Right lobe of liver (tissue), 6 donors: ENCODE data around the gene ALAS2. TPM values are rescaled to one million over a fixed set of nuclear protein-coding genes. Genes with fewer than 3 reads are reported as not detected.

Experiments
- ATAC-seq, 4 donors: fragments of 200-7000 bp; cut with Tn5 transposase; one replicate each; pipeline ENCODE4 v1.9.1; 2020; ENCODE audit warnings: mild to moderate bottlenecking in 4 of 4, moderate library complexity in 4 of 4
- DNase-seq, 3 donors: peaks; one replicate each; pipeline ENCODE4 v3.0.0-alpha.2; 2020
- H3K27ac ChIP-seq, 3 donors: fragments of 200-600 bp; one replicate each; pipeline ENCODE4 v1.8.0; 2022
- H3K27me3 ChIP-seq, 2 donors: fragments of 200-600 bp; one replicate each; pipeline ENCODE4 v1.8.0; 2022
- H3K36me3 ChIP-seq, 4 donors: fragments of 200-600 bp; sonication (generic) in 1 of 4; one replicate each; pipeline versions ENCODE4 v1.5.1 to v1.8.0; 2017 to 2022; ENCODE audit warnings: control low read depth in 1 of 4
- H3K4me1 ChIP-seq, 4 donors: fragments of 200-600 bp; sonication (generic) in 1 of 4; one replicate each; pipeline versions ENCODE4 v1.5.1 to v1.8.0; 2017 to 2022; ENCODE audit warnings: control low read depth in 1 of 4
- H3K4me3 ChIP-seq, 3 donors: fragments of 200-600 bp; one replicate each; pipeline ENCODE4 v1.8.0; 2022
- H3K9me3 ChIP-seq, 4 donors: fragments of 200-600 bp; sonication (generic) in 1 of 4; one replicate each; pipeline versions ENCODE4 v1.5.1 to v1.8.0; 2017 to 2022; ENCODE audit warnings: control low read depth in 1 of 4
- POLR2A ChIP-seq: fragments of 450-650 bp; IDR thresholded peaks from one replicate; pipeline ENCODE4 v1.6.1; 2017; ENCODE audit warnings: antibody characterized with exemption, mild to moderate bottlenecking
- WGBS: methylation state at CpG from one replicate; pipeline ENCODE4 v1.1.6; 2018; ENCODE audit warnings: low coverage, low lambda C conversion rate; ENCODE audit not compliant: insufficient coverage; ENCODE audit errors: missing lambda C conversion rate; 5-methylcytosine and 5-hydroxymethylcytosine counted together
- intact Hi-C, 2 donors: fragments of 100-400 bp; cut with DNase I; formaldehyde crosslinking; loops; one replicate each; pipeline versions ENCODE4 v1.11.2 to v1.14.1; 2022
- total RNA-seq, 6 experiments: library from RNA; depleted of rRNA in 2 of 6; stranded (reverse); fragments of >200 nt in 2 of 6; fragmentation: NEBNext Ultra II Directional in 3 of 6; extraction: Animal tissue kit (Norgen Biotek cat#: 25700) in 3 of 6; gene quantifications; one replicate each; pipeline versions ENCODE4 v1.1.0 to v1.2.4, GENCODE V29; 2016 to 2023
- TF ChIP-seq, protein P1 (sequence below), 4 donors: fragments of 200-600 bp in 3 of 4; fragments of 450-650 bp in 1 of 4; IDR thresholded peaks; one replicate each; pipeline versions ENCODE4 v1.5.1 to v1.8.0; 2016 to 2022; ENCODE audit warnings: antibody characterized with exemption in 4 of 4, mild to moderate bottlenecking in 2 of 4
- donor health status: DM: no; HTN: yes; CAD: no.
- donor health status: DM: no; HTN: no; CAD: no.
- donor health status: DM: no; HTN: no; CAD: no.
- donor health status: DM: no; HTN: yes; CAD: no.
- donor health status: DM: no; HTN: yes; CAD: no.

The ALAS2 gene
- total RNA-seq, 6 experiments from 2014 or later = 0.16 to 8.3 (median 2.7) TPM; not detected in 1

DNA sequence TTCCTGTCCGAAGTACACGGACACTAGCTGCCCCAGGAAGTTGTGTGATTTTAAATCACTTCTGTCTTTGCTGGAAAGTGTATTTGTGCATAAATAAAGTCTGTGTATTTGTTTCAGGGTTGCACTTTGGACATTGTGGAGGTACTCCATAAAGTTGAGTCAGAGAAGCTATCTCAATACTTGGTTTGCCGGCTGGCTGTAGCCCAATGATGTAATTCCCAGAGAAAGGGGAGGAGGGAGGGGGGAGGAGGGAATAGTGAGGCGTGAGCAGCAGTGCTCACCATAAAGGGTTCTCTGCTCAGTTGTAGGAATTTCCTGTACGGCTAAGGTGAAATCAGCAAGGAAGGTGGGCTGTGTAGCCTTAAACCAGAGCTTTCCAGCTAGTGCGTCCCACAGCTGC lies 23.1 kb downstream of the ALAS2 start:
- ATAC-seq (peak; percentile 77 to 93 (median 82)), DNase-seq (peak in 1 of 3 donors; percentile 76)
- Histone ChIP-seq H3K27me3 (no peaks in the 10 kb centered on the region), H3K9me3 (no peaks in the 10 kb centered on the region), H3K4me3 (no peak overlapping the region), H3K36me3 (peaks cover 0 to 3% (median 0%) of the 10 kb centered on the region in 4 donors), H3K27ac (peak overlapping the region in 2 of 3 donors; percentile 64 to 69), H3K4me1 (peaks cover 0 to 25% (median 9%) of the 10 kb centered on the region in 4 donors)
- WGBS = 31% methylated on average over 6 of the region's 6 CpGs
- intact Hi-C loops = no loop called here
- TF ChIP-seq POLR2A = no peak
- TF ChIP-seq, protein P1, sequence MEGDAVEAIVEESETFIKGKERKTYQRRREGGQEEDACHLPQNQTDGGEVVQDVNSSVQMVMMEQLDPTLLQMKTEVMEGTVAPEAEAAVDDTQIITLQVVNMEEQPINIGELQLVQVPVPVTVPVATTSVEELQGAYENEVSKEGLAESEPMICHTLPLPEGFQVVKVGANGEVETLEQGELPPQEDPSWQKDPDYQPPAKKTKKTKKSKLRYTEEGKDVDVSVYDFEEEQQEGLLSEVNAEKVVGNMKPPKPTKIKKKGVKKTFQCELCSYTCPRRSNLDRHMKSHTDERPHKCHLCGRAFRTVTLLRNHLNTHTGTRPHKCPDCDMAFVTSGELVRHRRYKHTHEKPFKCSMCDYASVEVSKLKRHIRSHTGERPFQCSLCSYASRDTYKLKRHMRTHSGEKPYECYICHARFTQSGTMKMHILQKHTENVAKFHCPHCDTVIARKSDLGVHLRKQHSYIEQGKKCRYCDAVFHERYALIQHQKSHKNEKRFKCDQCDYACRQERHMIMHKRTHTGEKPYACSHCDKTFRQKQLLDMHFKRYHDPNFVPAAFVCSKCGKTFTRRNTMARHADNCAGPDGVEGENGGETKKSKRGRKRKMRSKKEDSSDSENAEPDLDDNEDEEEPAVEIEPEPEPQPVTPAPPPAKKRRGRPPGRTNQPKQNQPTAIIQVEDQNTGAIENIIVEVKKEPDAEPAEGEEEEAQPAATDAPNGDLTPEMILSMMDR (IDR thresholded peaks at IDR 0.05) = no peak

DNA sequence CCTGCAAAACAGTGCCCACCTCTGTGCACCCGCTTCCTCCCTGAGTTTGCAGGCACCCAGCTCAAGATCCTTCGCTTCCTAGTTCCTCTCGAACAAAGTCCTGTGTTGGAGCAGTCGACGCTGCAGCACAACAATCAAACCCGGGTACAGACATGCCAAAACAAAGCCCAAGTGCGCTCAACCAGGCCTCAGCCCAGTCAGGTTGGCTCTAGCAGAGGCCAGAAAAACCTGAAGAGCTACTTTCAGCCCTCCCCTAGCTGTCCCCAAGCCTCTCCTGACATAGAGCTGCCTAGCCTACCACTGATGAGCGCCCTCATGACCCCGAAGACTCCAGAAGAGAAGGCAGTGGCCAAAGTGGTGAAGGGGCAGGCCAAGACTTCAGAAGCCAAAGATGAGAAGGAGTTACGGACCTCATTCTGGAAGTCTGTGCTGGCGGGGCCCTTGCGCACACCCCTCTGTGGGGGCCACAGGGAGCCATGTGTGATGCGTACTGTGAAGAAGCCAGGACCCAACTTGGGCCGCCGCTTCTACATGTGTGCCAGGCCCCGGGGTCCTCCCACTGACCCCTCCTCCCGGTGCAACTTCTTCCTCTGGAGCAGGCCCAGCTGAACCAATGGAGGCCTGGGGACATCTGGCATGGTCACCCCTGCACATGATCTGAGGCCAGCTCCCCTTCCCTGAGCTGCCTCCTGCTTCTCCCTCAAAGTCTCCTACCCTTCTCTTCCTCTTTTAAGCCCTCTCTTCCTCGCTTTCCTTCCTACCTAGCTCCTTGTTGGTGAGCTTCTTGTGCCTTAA lies 23.8 kb downstream of the ALAS2 start:
- Histone ChIP-seq H3K27ac (peak overlapping the region; percentile 51 to 69 (median 64)), H3K4me1 (peaks cover 0 to 25% (median 9%) of the 10 kb centered on the region in 4 donors), H3K36me3 (peaks cover 0 to 3% (median 0%) of the 10 kb centered on the region in 4 donors), H3K27me3 (no peaks in the 10 kb centered on the region), H3K4me3 (no peak overlapping the region), H3K9me3 (no peaks in the 10 kb centered on the region)
- WGBS = 77% methylated on average over 6 of the region's 18 CpGs
- ATAC-seq (peak in 2 of 4 donors; percentile 25 to 35), DNase-seq (no peak)
- TF ChIP-seq, protein P1 (IDR thresholded peaks at IDR 0.05) = no peak
- intact Hi-C loops = no loop called here

DNA sequence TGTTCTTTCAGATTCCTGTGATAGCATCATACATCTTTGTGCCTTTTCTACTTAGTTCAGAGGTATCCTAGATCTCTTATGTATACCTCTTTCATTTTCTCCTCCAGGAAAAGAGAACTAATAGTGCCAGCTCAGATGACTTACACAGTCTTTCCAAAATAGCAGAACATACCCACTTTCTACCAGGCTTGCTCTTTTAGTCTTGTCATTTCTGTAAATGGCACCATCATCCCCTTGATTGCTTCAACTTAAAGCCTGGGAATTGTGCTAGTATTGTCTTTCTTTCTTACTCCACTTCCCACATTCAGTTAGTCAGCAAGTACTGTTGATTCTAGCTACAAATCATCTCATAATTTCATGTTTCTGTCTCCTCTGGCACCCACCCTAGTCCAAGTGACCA lies 25.5 kb downstream of the ALAS2 start:
- intact Hi-C loops = no loop called here
- TF ChIP-seq, protein P1 (IDR thresholded peaks at IDR 0.05) = no peak
- TF ChIP-seq POLR2A = no peak
- peaks cover 0 to 25% (median 9%) of the 10 kb centered on the region in 4 donors for H3K4me1 ChIP-seq
- no peaks in the 10 kb centered on the region for H3K9me3 ChIP-seq
- ATAC-seq (no peak), DNase-seq (no peak)
- peaks cover 0 to 3% (median 0%) of the 10 kb centered on the region in 4 donors for H3K36me3 ChIP-seq
- no peaks in the 10 kb centered on the region for H3K27me3 ChIP-seq
- no peak overlapping the region for H3K4me3 ChIP-seq
- H3K27ac ChIP-seq = no peak overlapping the region

DNA sequence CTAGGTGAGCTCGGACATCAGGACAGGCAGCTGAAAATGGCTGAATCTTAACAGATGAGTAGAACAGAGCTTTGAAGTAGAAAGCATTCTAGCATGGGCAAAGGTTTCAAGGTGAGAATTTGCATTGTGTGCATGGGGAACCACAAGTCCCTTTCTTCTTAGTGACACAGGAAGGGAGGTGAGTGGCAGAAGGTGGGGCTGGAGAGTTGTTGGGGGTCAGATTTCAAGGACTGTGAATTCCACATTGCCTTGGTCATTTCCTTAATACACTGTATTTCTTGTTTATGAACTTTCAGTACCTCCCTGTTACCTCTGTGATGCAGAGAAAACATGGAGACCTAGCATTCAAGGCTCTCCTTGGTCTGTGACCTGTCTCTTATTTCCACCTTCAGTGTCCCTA lies 26.5 kb downstream of the ALAS2 start:
- WGBS = 29% methylated on average over 1 of the region's 1 CpG
- Histone ChIP-seq H3K4me3 (no peak overlapping the region), H3K4me1 (peaks cover 0 to 24% (median 8%) of the 10 kb centered on the region in 4 donors), H3K27ac (no peak overlapping the region), H3K36me3 (peaks cover 0 to 3% (median 0%) of the 10 kb centered on the region in 4 donors), H3K27me3 (no peaks in the 10 kb centered on the region), H3K9me3 (no peaks in the 10 kb centered on the region)
- no peak for DNase-seq
- intact Hi-C loops = no loop called here
- ATAC-seq = no peak
- TF ChIP-seq, protein P1 (IDR thresholded peaks at IDR 0.05) = no peak
- TF ChIP-seq POLR2A = no peak
